Measurements from ENCODE around the gene CLIC5.
"Not testable (repeated sequence)": the region's sequence is repeated elsewhere in the genome, so short reads cannot be mapped to it uniquely, and the experiment has no call there.

CLIC5 gene

GRCh38 chr6:45946352-45946751 lies 69.3 kb downstream of the CLIC5 start:
- H3K27me3 ChIP-seq, result no peaks in the 10 kb centered on the region
- TF ChIP-seq Cebpa-rat (IDR thresholded peaks at IDR 0.05), result no peak
- no peaks in the 10 kb centered on the region for H3K4me1 ChIP-seq
- no peak overlapping the region for H3K4me2 ChIP-seq
- H3K9me3 ChIP-seq, result no peaks in the 10 kb centered on the region
- H3K27ac ChIP-seq, result no peak overlapping the region
- H4K20me1 ChIP-seq, result no peaks in the 10 kb centered on the region
- no peaks in the 10 kb centered on the region for H3K36me3 ChIP-seq
- H3K4me3 ChIP-seq, result no peak overlapping the region
- H3K9ac ChIP-seq, result no peak overlapping the region

DNA sequence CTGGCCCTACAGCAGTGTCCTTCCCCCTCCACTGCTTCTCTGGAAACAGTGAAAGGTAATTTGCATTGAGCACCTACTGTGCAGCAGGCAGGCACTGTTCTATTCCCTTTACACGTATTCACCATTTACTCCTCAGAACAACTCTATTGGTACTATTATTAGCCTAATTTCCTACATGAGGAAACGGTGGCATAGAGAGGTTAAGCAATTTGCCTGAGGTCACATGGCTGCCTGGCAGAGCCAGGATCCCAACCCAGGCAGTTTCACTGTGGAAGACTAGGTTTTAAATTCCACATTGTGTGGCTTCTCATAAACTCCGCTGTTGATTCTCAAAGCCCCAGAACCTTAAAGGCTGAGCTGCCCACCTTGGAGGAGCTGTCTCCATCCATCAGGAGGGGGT lies 72.7 kb downstream of the CLIC5 start:
- TF ChIP-seq Cebpa-rat (IDR thresholded peaks at IDR 0.05), result no peak
- H3K27me3 ChIP-seq, result no peaks in the 10 kb centered on the region
- no peak overlapping the region for H3K27ac ChIP-seq
- no peak overlapping the region for H3K4me3 ChIP-seq
- H3K9me3 ChIP-seq, result no peaks in the 10 kb centered on the region
- no peak overlapping the region for H3K4me2 ChIP-seq
- no peak overlapping the region for H3K9ac ChIP-seq
- no peaks in the 10 kb centered on the region for H4K20me1 ChIP-seq
- no peaks in the 10 kb centered on the region for H3K36me3 ChIP-seq
- no peaks in the 10 kb centered on the region for H3K4me1 ChIP-seq

GRCh38 chr6:45933855-45934254 lies 81.8 kb downstream of the CLIC5 start:
- H3K4me1 ChIP-seq, result no peaks in the 10 kb centered on the region
- no peaks in the 10 kb centered on the region for H3K36me3 ChIP-seq
- no peaks in the 10 kb centered on the region for H3K9me3 ChIP-seq
- no peak overlapping the region for H3K4me3 ChIP-seq
- no peak overlapping the region for H3K9ac ChIP-seq
- TF ChIP-seq Cebpa-rat (IDR thresholded peaks at IDR 0.05), result no peak
- no peak overlapping the region for H3K27ac ChIP-seq
- no peaks in the 10 kb centered on the region for H3K27me3 ChIP-seq
- no peaks in the 10 kb centered on the region for H4K20me1 ChIP-seq
- H3K4me2 ChIP-seq, result no peak overlapping the region

GRCh38 chr6:45931232-45931631 lies 84.4 kb downstream of the CLIC5 start:
- H3K9ac ChIP-seq, result no peak overlapping the region
- H3K4me1 ChIP-seq, result no peaks in the 10 kb centered on the region
- no peak overlapping the region for H3K27ac ChIP-seq
- H3K36me3 ChIP-seq, result no peaks in the 10 kb centered on the region
- H3K4me2 ChIP-seq, result no peak overlapping the region
- H3K4me3 ChIP-seq, result no peak overlapping the region
- no peaks in the 10 kb centered on the region for H3K27me3 ChIP-seq
- H3K9me3 ChIP-seq, result no peaks in the 10 kb centered on the region
- TF ChIP-seq Cebpa-rat (IDR thresholded peaks at IDR 0.05), result no peak
- H4K20me1 ChIP-seq, result no peaks in the 10 kb centered on the region

- no peaks in the 10 kb centered on the region for H3K9me3 ChIP-seq
- no peak overlapping the region for H3K9ac ChIP-seq
- no peaks in the 10 kb centered on the region for H3K4me1 ChIP-seq
- H3K4me3 ChIP-seq, result no peak overlapping the region
- no peak overlapping the region for H3K4me2 ChIP-seq
- H3K36me3 ChIP-seq, result no peaks in the 10 kb centered on the region
- H3K27ac ChIP-seq, result no peak overlapping the region
- no peaks in the 10 kb centered on the region for H4K20me1 ChIP-seq
- no peak for TF ChIP-seq Cebpa-rat (IDR thresholded peaks at IDR 0.05)
- no peaks in the 10 kb centered on the region for H3K27me3 ChIP-seq
These were observed 85.1 kb downstream of the CLIC5 start for GRCh38 chr6:45930420-45931040.

DNA sequence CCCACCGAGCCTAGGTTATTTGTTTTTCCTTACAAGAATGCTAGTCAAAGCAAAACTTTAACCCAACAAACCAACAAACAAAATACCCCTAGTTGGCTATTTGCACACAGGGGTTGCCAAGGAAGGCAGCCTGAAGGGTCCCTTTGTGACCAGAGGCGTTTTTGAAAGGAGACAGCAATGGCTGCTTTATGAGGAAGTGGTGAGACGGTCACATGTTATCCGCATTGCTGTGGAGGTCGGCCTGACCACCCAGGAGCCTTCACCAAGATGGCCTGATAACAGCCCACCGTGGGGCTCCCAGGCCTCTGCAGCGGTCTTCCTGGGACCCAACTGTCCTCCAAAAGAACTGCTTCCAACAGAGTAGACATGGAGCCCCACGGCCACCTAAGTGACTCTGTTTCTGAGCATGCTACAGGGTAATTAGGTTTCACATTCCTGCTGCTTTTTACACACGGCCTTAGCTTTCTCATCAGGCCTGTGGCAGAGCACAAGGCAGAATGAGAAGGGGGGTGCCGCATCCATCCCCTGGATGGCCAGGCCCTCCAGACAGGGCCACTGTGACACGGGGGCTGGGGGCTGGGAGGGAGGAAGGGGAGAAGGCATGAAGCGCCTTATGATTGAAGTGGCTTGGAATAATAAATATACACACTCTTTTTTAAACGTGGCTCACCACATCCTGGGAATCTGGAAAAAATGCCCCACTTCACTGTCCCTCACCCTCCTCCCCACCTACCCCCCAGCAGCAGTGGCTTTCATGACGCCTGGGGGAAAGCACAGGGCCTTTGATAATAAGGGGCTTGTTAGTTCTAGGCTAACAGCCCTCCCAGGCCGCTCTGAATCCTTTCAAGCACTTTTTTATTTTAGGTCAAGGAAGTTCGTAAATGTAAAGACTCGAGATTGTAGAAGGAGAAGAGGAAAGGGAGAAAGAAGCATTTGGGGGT lies 86.0 kb downstream of the CLIC5 start:
- Histone ChIP-seq H3K4me1 (no peaks in the 10 kb centered on the region), H3K9me3 (no peaks in the 10 kb centered on the region), H3K27ac (no peak overlapping the region), H3K36me3 (no peaks in the 10 kb centered on the region), H3K4me2 (no peak overlapping the region), H3K27me3 (no peaks in the 10 kb centered on the region), H3K4me3 (no peak overlapping the region), H4K20me1 (no peaks in the 10 kb centered on the region), H3K9ac (no peak overlapping the region)
- TF ChIP-seq Cebpa-rat (IDR thresholded peaks at IDR 0.05), result no peak

DNA sequence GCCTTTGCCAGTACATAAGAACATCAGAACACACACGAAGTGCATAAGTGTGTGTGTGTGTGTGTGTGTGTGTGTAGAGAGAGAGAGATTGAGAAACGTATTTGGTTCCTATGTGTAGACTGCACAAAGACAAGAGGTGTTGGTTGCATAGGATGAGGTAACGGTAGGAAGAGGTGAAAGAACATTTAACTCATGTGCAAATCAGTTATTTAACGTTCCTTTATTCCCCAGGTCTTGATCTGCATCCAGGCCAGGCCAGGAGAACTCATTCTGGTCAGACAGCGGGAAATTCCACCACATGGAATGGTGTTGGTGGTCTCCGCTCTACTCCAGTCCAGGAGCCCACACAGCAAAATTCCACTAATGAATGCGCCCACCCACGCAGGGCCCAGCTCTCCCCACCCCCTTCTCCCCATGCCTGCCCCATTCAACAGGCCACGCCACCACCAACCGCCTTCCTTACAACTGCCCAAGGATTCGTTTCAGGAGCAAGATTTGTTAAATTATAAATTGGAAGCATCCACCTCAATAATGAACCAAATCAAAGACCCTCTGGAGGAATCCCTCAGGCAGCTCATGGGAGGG lies 86.8 kb downstream of the CLIC5 start:
- H3K4me2 ChIP-seq, result no peak overlapping the region
- no peak overlapping the region for H3K9ac ChIP-seq
- no peaks in the 10 kb centered on the region for H3K4me1 ChIP-seq
- no peak for TF ChIP-seq Cebpa-rat (IDR thresholded peaks at IDR 0.05)
- H3K9me3 ChIP-seq, result no peaks in the 10 kb centered on the region
- H3K36me3 ChIP-seq, result no peaks in the 10 kb centered on the region
- no peaks in the 10 kb centered on the region for H4K20me1 ChIP-seq
- no peak overlapping the region for H3K4me3 ChIP-seq
- no peak overlapping the region for H3K27ac ChIP-seq
- H3K27me3 ChIP-seq, result no peaks in the 10 kb centered on the region

DNA sequence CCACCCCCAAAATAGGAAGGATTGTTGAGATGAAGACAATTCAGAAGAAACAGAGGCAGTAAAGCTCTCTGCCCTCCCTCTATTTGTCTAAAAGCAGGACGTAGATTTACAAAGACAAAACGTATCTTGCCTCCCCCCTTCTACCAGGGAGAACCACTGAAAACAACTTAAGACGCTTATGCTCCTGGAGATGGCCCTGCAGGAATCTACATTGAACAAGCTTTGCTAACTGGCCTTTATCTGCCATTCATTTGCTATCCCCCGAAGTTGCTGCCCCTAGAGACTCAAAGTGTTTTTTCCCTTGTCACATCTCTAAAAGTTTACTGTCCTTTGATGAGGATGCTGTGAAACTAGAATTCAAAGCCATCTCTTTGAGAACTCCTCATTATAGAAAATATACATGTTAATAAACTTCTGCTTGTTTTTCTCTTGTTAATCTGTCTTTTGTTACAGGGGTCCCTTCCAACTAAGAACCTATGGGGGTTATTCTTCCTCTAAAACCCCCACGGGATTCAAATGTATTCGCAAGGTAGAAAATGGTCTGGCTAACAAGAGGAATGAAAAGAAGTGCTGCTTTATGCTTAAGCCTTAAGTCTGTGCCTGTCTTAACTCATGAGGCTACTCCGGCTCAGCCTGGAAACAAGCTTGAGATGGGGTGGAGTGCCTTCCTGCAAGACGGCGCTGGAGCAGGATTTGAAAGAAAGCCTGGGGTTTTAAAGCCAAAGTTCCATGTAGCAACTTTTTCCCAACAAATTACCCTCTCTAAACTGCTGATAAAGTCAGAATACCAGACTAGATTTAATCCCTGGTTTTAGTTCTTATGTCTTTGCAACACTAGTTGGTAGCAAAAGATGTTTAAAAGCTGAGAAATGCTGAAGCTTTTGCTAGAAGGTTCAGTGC lies 88.0 kb downstream of the CLIC5 start:
- H3K27ac ChIP-seq, result no peak overlapping the region
- H3K27me3 ChIP-seq, result no peaks in the 10 kb centered on the region
- no peak overlapping the region for H3K9ac ChIP-seq
- H3K36me3 ChIP-seq, result no peaks in the 10 kb centered on the region
- TF ChIP-seq Cebpa-rat (IDR thresholded peaks at IDR 0.05), result no peak
- H3K9me3 ChIP-seq, result no peaks in the 10 kb centered on the region
- H3K4me2 ChIP-seq, result no peak overlapping the region
- H4K20me1 ChIP-seq, result no peaks in the 10 kb centered on the region
- H3K4me1 ChIP-seq, result no peaks in the 10 kb centered on the region
- H3K4me3 ChIP-seq, result no peak overlapping the region

GRCh38 chr6:45926423-45926822 lies 89.2 kb downstream of the CLIC5 start:
- not testable (repeated sequence) for H3K4me3 ChIP-seq, H4K20me1 ChIP-seq, H3K4me1 ChIP-seq, H3K9ac ChIP-seq, H3K27me3 ChIP-seq, H3K4me2 ChIP-seq, H3K9me3 ChIP-seq, H3K27ac ChIP-seq, H3K36me3 ChIP-seq
